Gastroesophageal sphincter (tissue), 4 donors: ENCODE measurements around the gene RANBP9. TPM values are rescaled to one million over a fixed set of nuclear protein-coding genes. Genes with fewer than 3 reads are reported as not detected.

ENCODE experiments used
- ATAC-seq: fragments of 150-250 bp; one replicate; pipeline ENCODE4 v1.9.1; 2016; ENCODE audit warnings: mild to moderate bottlenecking, moderate library complexity
- H3K27ac ChIP-seq, 4 donors: fragments of 200-600 bp; sonication (generic) in 3 of 4; 1 replicate in 3 of 4; 2 replicates in 1 of 4; pipeline ENCODE4 v1.5.1; 2016 to 2019
- H3K27me3 ChIP-seq: fragments of 200-600 bp; sonication (generic); one replicate; pipeline ENCODE4 v1.5.1; 2019
- H3K36me3 ChIP-seq, 2 donors: fragments of 200-600 bp; sonication (generic); one replicate each; pipeline ENCODE4 v1.5.1; 2019; ENCODE audit warnings: control low read depth in 1 of 2
- H3K4me1 ChIP-seq, 3 donors: fragments of 200-600 bp; sonication (generic); 1 replicate in 2 of 3; 2 replicates in 1 of 3; pipeline ENCODE4 v1.5.1; 2016 to 2019; ENCODE audit warnings: control low read depth in 2 of 3
- H3K4me3 ChIP-seq, 2 donors: fragments of 200-600 bp; sonication (generic); one replicate each; pipeline ENCODE4 v1.5.1; 2019; ENCODE audit warnings: mild to moderate bottlenecking in 1 of 2, moderate library complexity in 1 of 2
- H3K9me3 ChIP-seq, 3 donors: fragments of 200-600 bp; sonication (generic); one replicate each; pipeline ENCODE4 v1.5.1; 2017 to 2019; ENCODE audit warnings: control low read depth in 2 of 3
- CTCF ChIP-seq, 4 experiments: fragments of 200-600 bp in 2 of 4; fragments of 450-650 bp in 2 of 4; sonication (generic) in 1 of 4; IDR thresholded peaks; one replicate each; pipeline ENCODE4 v1.5.1; 2017 to 2019; ENCODE audit warnings: antibody characterized with exemption in 4 of 4, mild to moderate bottlenecking in 2 of 4, moderate library complexity in 2 of 4
- EP300 ChIP-seq: sonication (generic); formaldehyde crosslinking; IDR thresholded peaks from one replicate; pipeline ENCODE4 v1.6.1; 2017; ENCODE audit warnings: antibody characterized with exemption, mild to moderate bottlenecking
- POLR2A ChIP-seq, 2 donors: fragments of 450-650 bp; IDR thresholded peaks; one replicate each; pipeline ENCODE4 v1.6.1; 2017; ENCODE audit warnings: antibody characterized with exemption in 2 of 2, mild to moderate bottlenecking in 2 of 2, moderate library complexity in 1 of 2
- POLR2AphosphoS5 ChIP-seq: sonication (generic); formaldehyde crosslinking; IDR thresholded peaks from one replicate; pipeline ENCODE4 v1.6.1; 2017; ENCODE audit warnings: antibody characterized with exemption
- WGBS, 2 donors: methylation state at CpG; one replicate each; pipeline ENCODE4 v1.1.5; 2018; ENCODE audit warnings: low coverage in 1 of 2; 5-methylcytosine and 5-hydroxymethylcytosine counted together
- total RNA-seq, 4 donors: library from RNA; depleted of rRNA; stranded (reverse); fragments of >200 nt; gene quantifications; one replicate each; pipeline ENCODE4 v1.1.0, GENCODE V29; 2016

Gene RANBP9
- total RNA-seq, 4 donors from 2014 or later, result 39.1 to 59.9 (median 52.1) TPM

DNA sequence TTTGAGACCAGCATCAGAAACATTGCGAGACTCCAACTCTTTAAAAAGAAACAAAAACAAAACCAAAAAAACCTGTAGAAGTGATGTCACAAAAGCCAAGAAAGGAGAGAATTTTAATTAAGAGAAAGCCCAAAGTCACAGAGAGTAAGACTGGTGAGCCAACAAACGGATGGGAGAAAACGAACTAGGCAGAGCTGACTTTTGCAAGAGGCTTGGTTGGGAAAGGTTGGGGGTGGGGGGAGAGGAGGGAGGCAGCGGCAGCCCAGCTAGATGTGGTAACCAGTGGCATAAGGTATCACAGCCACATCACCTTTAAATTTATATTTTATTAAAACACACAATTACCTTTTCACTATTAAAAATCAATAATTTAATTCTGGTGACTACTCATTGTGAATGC is 73.0 kb downstream of the RANBP9 start:
- 69 to 87% methylated on average over 4 of the region's 4 CpGs for WGBS, 2 donors
- Histone ChIP-seq H3K36me3 (peaks cover 0 to 66% of the 10 kb centered on the region in 2 donors), H3K27ac (no peak overlapping the region)

GRCh38 chr6:13638014-13638413 is 73.6 kb downstream of the RANBP9 start:
- WGBS, 2 donors, result 86 to 100% methylated on average over 1 of the region's 1 CpG
- no peak overlapping the region for H3K27ac ChIP-seq
- H3K4me1 ChIP-seq, result peaks cover 0 to 4% (median 0%) of the 10 kb centered on the region in 3 donors
- peaks cover 0 to 63% of the 10 kb centered on the region in 2 donors for H3K36me3 ChIP-seq
- TF ChIP-seq POLR2AphosphoS5, result no peak
- no peak for TF ChIP-seq EP300
- no peak for TF ChIP-seq POLR2A (IDR thresholded peaks at IDR 0.05)
- TF ChIP-seq CTCF (IDR thresholded peaks at IDR 0.05), result no peak
- ATAC-seq, result no peak
- no peak overlapping the region for H3K4me3 ChIP-seq
- H3K9me3 ChIP-seq, result no peaks in the 10 kb centered on the region
- no peaks in the 10 kb centered on the region for H3K27me3 ChIP-seq

More for the DNA sequence above, 73.0 kb downstream of the RANBP9 start:
- no peaks in the 10 kb centered on the region for H3K9me3 ChIP-seq
- peaks cover 0 to 4% (median 0%) of the 10 kb centered on the region in 3 donors for H3K4me1 ChIP-seq
- no peaks in the 10 kb centered on the region for H3K27me3 ChIP-seq
- no peak overlapping the region for H3K4me3 ChIP-seq
- TF ChIP-seq CTCF (IDR thresholded peaks at IDR 0.05) (no peak), POLR2AphosphoS5 (no peak), POLR2A (IDR thresholded peaks at IDR 0.05) (no peak), EP300 (no peak)
- no peak for ATAC-seq

DNA sequence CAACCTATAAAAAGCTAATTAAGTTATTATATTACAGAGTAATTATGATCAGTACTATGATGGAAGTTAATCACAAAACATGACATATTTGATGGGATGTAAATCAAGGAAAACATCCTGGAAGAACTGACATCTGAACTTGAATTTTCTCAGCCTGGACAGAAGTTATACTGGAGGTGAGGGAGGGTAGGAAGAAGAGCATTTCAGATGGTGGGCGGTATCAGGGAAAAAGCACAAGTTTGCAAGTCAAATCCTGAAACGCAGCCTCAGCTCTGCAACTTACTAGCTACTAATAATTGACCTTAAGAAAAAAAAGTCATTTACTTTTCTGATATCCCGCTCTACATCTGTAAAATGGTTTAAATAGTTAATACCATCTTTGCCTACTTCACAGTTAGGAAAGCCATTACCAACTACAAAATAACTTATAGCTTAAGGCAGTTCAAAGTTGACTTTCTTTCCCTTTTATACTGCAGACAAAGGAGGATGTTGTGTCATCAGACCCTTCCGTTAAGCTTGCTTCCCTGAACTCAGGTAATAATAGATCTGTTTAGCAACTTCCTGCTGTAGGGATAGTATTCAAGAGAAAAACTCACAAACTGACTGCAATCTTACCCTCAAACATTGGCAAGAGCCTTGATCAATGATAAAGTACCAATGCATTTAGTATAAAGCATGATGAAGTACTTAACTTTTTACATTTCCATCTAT is 75.5 kb downstream of the RANBP9 start:
- Histone ChIP-seq H3K9me3 (no peaks in the 10 kb centered on the region), H3K27ac (no peak overlapping the region), H3K4me3 (no peak overlapping the region), H3K27me3 (no peaks in the 10 kb centered on the region), H3K36me3 (peaks cover 0 to 74% of the 10 kb centered on the region in 2 donors), H3K4me1 (peaks cover 0 to 15% (median 0%) of the 10 kb centered on the region in 3 donors)
- ATAC-seq, result no peak
- TF ChIP-seq POLR2AphosphoS5, result no peak
- TF ChIP-seq POLR2A (IDR thresholded peaks at IDR 0.05), result no peak
- no peak for TF ChIP-seq CTCF (IDR thresholded peaks at IDR 0.05)
- no peak for TF ChIP-seq EP300
- WGBS, 2 donors, result 72 to 83% methylated on average over 4 of the region's 4 CpGs

DNA sequence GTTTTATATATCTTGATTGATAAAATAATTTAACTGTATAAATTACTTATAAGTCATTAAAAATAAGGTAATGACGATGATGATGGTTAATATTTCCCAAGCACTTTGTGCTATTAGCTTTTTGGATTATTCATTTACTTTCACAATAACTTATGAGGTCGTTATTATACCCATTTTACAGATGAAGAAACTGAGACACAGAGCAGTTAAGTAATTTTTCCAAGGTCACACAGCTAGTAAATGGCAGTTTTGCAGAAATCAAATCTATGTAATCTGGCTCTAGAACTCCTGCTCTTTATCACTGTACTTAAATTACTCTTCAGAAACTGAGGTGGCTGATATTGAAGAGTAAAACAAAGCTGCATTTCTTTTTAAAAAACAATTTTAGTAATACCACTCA is 78.3 kb downstream of the RANBP9 start:
- ATAC-seq, result no peak
- no peak overlapping the region for H3K27ac ChIP-seq
- no peaks in the 10 kb centered on the region for H3K27me3 ChIP-seq
- TF ChIP-seq CTCF (IDR thresholded peaks at IDR 0.05) (no peak), POLR2A (IDR thresholded peaks at IDR 0.05) (no peak), POLR2AphosphoS5 (no peak), EP300 (no peak)
- 92 to 98% methylated on average over 2 of the region's 2 CpGs for WGBS, 2 donors
- peaks cover 0 to 15% (median 0%) of the 10 kb centered on the region in 3 donors for H3K4me1 ChIP-seq
- H3K36me3 ChIP-seq, result peaks cover 0 to 74% of the 10 kb centered on the region in 2 donors
- H3K9me3 ChIP-seq, result no peaks in the 10 kb centered on the region
- H3K4me3 ChIP-seq, result no peak overlapping the region

DNA sequence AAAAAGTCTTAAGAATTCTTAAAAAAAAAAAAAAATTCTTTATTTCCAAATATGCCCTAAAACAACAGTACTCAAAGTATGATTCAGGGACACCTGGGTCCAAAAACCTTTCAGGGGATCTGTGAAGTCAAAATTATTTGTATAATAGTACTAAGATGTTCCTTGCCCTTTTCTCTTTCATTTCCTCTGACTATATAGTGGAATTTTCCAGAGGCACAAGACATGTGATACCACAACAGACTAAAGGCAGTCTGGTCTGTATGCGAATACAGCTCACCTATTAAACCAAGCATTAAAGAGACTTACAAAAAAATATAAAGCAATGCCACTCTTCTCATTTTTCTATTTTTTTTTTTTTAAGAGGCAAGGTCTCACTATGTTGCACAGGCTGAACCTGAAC is 81.1 kb downstream of the RANBP9 start:
- Histone ChIP-seq H3K36me3 (peaks cover 0 to 77% of the 10 kb centered on the region in 2 donors), H3K9me3 (no peaks in the 10 kb centered on the region), H3K27me3 (no peaks in the 10 kb centered on the region), H3K27ac (no peak overlapping the region), H3K4me1 (peaks cover 0 to 10% (median 0%) of the 10 kb centered on the region in 3 donors), H3K4me3 (no peak overlapping the region)
- TF ChIP-seq CTCF (IDR thresholded peaks at IDR 0.05) (no peak), EP300 (no peak), POLR2AphosphoS5 (no peak), POLR2A (IDR thresholded peaks at IDR 0.05) (no peak)
- WGBS, 2 donors, result 89 to 92% methylated on average over 1 of the region's 1 CpG
- ATAC-seq, result no peak
